NB4 (cell line): Measurements from ENCODE around the gene TBCB.
A peak's percentile ranks its signal among the peaks of the same experiment; 100 is the strongest.
"Not testable (repeated sequence)": the region's sequence is repeated elsewhere in the genome, so short reads cannot be mapped to it uniquely, and the experiment has no call there.

Experiments used
- DNase-seq: peaks from one replicate; pipeline ENCODE4 v3.0.0; 2010; ENCODE audit warnings: low read depth
- H3K4me3 ChIP-seq: one replicate; pipeline ENCODE4 v1.5.1; 2011; ENCODE audit warnings: mild to moderate bottlenecking, low read depth, low read length, moderate library complexity
- MAX ChIP-seq: IDR thresholded peaks from 2 replicates; pipeline ENCODE4 v1.6.1; 2011; ENCODE audit warnings: low read depth, low read length
- MYC ChIP-seq: IDR thresholded peaks from 2 replicates; pipeline ENCODE4 v1.6.1; 2011; ENCODE audit warnings: low read depth, low read length
- POLR2A ChIP-seq: IDR thresholded peaks from 2 replicates; pipeline ENCODE4 v1.6.1; 2011; ENCODE audit warnings: mild to moderate bottlenecking; ENCODE audit not compliant: insufficient read length; ENCODE audit errors: extremely low read depth
- TF ChIP-seq, protein P1 (sequence below): IDR thresholded peaks from one replicate; pipeline ENCODE4 v1.5.1; 2012; ENCODE audit warnings: low read depth, low read length

TBCB gene

GRCh38 chr19:36115453-36116343, at the start of gene TBCB:
Gene TBCB, plus strand, starts transcription at chr19:36115468. Its CDS starts 93 bp downstream, at chr19:36115561.
- no peak for DNase-seq

DNA sequence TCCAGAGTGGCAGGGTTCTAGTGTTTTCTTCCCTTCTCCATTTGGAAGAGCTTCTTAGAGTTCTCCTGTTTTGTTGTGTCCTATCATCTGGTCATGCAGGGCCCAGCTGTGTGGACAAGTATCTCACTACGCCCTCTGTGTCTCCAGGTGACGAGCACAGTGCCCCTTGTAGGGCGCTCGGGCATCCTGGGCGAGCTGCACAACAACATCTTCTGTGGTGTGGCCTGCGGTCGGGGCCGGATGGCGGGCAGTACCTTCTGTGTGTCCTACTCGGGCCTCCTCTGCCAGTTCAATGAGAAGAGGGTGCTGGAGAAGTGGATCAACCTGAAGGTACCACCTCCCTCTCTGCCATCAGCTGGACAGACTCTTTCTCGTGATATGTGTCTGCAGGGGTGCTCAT, 47.6 kb upstream of the TBCB start:
- no peak for DNase-seq
- no peak overlapping the region for H3K4me3 ChIP-seq
- TF ChIP-seq MYC (no peak), MAX (no peak), POLR2A (no peak)
- TF ChIP-seq, protein P1, sequence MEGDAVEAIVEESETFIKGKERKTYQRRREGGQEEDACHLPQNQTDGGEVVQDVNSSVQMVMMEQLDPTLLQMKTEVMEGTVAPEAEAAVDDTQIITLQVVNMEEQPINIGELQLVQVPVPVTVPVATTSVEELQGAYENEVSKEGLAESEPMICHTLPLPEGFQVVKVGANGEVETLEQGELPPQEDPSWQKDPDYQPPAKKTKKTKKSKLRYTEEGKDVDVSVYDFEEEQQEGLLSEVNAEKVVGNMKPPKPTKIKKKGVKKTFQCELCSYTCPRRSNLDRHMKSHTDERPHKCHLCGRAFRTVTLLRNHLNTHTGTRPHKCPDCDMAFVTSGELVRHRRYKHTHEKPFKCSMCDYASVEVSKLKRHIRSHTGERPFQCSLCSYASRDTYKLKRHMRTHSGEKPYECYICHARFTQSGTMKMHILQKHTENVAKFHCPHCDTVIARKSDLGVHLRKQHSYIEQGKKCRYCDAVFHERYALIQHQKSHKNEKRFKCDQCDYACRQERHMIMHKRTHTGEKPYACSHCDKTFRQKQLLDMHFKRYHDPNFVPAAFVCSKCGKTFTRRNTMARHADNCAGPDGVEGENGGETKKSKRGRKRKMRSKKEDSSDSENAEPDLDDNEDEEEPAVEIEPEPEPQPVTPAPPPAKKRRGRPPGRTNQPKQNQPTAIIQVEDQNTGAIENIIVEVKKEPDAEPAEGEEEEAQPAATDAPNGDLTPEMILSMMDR = no peak

More at GRCh38 chr19:36115453-36116343, at the start of gene TBCB:
- peak within 1 kb of the TSS; percentile 94 for H3K4me3 ChIP-seq
- TF ChIP-seq POLR2A = peak; percentile 38
- TF ChIP-seq, protein P1 = no peak
- no peak for TF ChIP-seq MYC
- TF ChIP-seq MAX = no peak; the same call in 1 of the 2 replicates

DNA sequence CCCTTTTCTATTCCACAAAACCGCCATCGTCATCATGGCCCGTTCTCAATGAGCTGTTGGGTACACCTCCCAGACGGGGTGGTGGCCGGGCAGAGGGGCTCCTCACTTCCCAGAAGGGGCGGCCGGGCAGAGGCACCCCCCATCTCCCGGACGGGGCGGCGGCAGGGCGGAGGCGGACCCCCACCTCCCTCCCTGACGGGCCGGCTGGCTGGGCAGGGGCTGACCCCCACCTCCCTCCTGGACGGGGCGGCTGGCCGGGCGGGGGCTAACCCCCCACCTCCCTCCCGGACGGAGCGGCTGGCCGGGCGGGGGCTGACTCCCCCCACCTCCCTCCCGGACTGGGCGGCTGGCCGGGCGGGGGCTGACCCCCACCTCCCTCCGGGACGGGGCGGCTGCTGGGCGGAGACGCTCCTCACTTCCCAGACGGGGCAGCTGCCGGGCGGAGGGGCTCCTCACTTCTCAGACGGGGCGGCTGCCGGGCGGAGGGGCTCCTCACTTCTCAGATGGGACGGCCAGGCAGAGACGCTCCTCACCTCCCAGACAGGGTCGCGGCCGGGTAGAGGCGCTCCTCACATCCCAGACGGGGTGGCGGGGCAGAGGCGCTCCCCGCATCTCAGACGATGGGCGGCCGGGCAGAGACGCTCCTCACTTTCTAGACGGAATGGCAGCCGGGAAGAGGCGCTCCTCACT, 46.3 kb upstream of the TBCB start:
- DNase-seq, H3K4me3 ChIP-seq: not testable (repeated sequence)

DNA sequence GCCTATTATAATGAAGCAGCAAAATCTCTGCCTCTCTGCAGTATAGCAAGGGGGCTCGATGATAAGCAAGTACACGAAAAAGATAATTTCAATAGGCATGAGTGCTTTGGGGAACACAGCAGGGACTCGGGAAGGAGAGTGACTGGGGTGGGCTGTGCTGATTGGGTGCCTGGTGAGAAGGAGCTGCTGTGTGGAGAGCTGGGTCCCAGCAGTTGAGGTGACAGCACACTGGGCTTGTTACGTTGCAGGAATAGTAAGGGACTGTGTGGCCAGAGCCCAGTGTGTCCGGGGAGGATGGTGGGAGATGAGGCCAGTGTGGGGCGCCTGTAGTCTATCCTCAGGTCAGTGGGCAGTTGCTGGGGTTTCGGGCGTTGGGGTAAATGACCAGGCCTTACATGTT, 43.2 kb upstream of the TBCB start:
- H3K4me3 ChIP-seq = no peak overlapping the region
- DNase-seq = no peak
- no peak for TF ChIP-seq MAX
- no peak for TF ChIP-seq POLR2A
- TF ChIP-seq MYC = no peak
- TF ChIP-seq, protein P1 = no peak

DNA sequence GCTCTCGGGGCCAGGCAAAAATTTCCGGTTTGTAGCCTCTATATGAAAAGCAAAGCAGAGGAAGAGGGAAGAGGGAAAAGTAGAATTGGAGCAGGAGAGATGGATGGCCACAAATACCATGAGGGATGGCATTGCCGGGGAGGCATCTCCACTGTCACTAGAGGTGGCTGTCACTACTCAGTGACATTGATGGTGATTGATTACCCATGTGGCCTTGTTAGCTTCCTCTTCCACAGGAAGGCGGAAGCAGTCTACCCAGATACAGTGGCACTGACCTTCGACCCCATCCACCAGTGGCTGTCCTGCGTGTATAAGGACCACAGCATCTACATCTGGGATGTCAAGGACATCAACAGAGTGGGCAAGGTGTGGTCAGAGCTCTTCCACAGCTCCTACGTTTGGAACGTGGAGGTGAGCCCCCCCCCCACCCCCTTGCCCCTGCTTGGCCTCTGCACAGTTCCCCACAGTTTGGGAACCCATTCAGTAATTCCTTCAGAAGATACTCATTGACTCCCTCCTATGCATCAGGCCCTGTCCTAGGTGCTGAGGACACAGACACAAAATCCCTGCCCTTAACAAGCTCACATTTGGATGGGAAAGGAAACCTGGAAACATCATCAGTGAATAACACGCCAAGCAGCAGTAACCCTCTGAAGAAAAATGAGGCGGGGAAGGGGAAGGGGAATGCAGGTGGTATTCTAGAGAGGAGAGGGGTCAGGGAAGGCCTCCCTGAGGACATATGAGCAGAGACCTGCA, 42.0 kb upstream of the TBCB start:
- no peak overlapping the region for H3K4me3 ChIP-seq
- no peak for DNase-seq
- TF ChIP-seq MYC = no peak
- TF ChIP-seq MAX = no peak
- no peak for TF ChIP-seq POLR2A
- TF ChIP-seq, protein P1 = no peak
